Esophagus squamous epithelium (tissue), 4 donors: Measurements from ENCODE around the gene UBL3.

ENCODE experiments used
- CTCF ChIP-seq, 6 experiments: fragments of 450-650 bp in 4 of 6; fragments of 200-600 bp in 2 of 6; sonication (generic) in 2 of 6; IDR thresholded peaks; one replicate each; pipeline ENCODE4 v1.5.1; 2016 to 2019; ENCODE audit warnings: antibody characterized with exemption in 6 of 6, mild to moderate bottlenecking in 4 of 6, moderate library complexity in 4 of 6
- POLR2A ChIP-seq, 4 donors: fragments of 450-650 bp; IDR thresholded peaks; one replicate each; pipeline ENCODE4 v1.6.1; 2017; ENCODE audit warnings: antibody characterized with exemption in 4 of 4, mild to moderate bottlenecking in 4 of 4, moderate library complexity in 3 of 4

DNA sequence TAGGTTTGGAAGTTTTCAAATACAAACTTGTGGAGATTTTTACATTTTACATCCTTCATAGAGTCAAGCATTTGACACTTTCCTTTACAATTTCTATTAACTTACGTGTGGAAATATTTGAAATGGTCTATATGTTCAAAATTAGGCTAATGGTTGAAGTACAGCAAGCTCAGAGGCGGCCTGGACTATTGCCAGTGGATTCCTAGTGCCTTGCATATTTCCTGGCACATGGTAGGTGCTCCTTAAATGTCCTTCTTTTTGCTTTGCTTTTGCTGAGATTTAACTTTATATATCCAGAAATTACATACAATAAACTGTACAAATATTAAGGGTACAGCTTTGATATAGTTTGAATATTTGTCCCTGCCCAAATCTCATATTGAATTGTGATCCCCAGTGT lies 93.9 kb downstream of the UBL3 start:
- TF ChIP-seq CTCF (IDR thresholded peaks at IDR 0.05) = no peak
- no peak for TF ChIP-seq POLR2A (IDR thresholded peaks at IDR 0.05)
